ENCODE results near the gene NOL4L.

Gene NOL4L

DNA sequence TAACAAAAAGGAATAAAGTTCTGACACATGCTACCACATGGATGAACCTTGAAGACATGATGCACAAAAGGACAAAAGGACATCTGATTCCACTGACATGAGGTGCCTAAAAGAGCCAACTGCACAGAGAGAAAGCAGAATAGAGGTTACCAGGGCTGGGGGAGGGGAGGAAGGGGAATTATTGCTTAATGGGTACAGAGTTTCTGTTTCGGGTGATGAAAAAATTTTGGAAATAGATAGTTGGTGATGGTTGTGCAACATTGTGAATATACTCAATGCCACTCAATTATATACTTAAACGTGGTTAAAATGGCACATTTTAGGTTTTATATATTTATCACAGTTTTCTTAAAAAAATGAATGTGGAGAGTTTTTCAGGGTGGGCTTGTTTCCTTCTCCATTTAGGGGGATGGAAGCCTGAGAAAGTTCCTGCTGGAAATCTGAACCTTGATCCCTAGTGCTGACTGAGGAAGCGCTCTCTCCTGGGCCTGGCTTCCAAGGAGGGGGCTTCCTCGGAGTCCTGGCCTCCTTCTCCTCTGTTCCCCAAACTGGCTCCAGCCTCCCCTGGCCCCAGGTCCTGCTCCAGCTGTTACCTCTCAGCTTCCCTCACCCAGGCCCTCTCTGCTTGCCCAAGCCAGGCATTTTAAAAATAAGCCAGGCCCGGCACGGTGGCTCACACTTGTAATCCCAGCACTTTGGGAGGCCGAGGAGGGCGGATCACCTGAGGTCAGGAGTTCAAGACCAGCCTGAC, 79.2 kb downstream of the NOL4L start:
- TF ChIP-seq GABPA (IDR thresholded peaks at IDR 0.05; ENCODE audit: low read depth) (no peak), SPI1 (IDR thresholded peaks at IDR 0.05; ENCODE audit: borderline replicate concordance, low read depth) (no peak), POLR2AphosphoS5 (IDR thresholded peaks at IDR 0.05; ENCODE audit: low read depth) (no peak)
- TF ChIP-seq, protein P1, sequence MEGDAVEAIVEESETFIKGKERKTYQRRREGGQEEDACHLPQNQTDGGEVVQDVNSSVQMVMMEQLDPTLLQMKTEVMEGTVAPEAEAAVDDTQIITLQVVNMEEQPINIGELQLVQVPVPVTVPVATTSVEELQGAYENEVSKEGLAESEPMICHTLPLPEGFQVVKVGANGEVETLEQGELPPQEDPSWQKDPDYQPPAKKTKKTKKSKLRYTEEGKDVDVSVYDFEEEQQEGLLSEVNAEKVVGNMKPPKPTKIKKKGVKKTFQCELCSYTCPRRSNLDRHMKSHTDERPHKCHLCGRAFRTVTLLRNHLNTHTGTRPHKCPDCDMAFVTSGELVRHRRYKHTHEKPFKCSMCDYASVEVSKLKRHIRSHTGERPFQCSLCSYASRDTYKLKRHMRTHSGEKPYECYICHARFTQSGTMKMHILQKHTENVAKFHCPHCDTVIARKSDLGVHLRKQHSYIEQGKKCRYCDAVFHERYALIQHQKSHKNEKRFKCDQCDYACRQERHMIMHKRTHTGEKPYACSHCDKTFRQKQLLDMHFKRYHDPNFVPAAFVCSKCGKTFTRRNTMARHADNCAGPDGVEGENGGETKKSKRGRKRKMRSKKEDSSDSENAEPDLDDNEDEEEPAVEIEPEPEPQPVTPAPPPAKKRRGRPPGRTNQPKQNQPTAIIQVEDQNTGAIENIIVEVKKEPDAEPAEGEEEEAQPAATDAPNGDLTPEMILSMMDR (IDR thresholded peaks at IDR 0.05; ENCODE audit: insufficient read depth, low read length) = no peak
- TF ChIP-seq, protein P2, sequence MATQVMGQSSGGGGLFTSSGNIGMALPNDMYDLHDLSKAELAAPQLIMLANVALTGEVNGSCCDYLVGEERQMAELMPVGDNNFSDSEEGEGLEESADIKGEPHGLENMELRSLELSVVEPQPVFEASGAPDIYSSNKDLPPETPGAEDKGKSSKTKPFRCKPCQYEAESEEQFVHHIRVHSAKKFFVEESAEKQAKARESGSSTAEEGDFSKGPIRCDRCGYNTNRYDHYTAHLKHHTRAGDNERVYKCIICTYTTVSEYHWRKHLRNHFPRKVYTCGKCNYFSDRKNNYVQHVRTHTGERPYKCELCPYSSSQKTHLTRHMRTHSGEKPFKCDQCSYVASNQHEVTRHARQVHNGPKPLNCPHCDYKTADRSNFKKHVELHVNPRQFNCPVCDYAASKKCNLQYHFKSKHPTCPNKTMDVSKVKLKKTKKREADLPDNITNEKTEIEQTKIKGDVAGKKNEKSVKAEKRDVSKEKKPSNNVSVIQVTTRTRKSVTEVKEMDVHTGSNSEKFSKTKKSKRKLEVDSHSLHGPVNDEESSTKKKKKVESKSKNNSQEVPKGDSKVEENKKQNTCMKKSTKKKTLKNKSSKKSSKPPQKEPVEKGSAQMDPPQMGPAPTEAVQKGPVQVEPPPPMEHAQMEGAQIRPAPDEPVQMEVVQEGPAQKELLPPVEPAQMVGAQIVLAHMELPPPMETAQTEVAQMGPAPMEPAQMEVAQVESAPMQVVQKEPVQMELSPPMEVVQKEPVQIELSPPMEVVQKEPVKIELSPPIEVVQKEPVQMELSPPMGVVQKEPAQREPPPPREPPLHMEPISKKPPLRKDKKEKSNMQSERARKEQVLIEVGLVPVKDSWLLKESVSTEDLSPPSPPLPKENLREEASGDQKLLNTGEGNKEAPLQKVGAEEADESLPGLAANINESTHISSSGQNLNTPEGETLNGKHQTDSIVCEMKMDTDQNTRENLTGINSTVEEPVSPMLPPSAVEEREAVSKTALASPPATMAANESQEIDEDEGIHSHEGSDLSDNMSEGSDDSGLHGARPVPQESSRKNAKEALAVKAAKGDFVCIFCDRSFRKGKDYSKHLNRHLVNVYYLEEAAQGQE (IDR thresholded peaks at IDR 0.05; ENCODE audit: insufficient replicate concordance, low read depth) = no peak
- Histone ChIP-seq H3K27me3 (ENCODE audit: insufficient read depth, poor library complexity, severe bottlenecking) (no peaks in the 10 kb centered on the region), H3K27ac (replicated peaks) (peak overlapping the region; percentile 77), H3K4me3 (replicated peaks; ENCODE audit: insufficient read depth, low read length) (no peak overlapping the region)
- peak; percentile 72 to 80 for DNase-seq (ENCODE audit: low read depth in 1 of 2, low spot score in 1 of 2)

DNA sequence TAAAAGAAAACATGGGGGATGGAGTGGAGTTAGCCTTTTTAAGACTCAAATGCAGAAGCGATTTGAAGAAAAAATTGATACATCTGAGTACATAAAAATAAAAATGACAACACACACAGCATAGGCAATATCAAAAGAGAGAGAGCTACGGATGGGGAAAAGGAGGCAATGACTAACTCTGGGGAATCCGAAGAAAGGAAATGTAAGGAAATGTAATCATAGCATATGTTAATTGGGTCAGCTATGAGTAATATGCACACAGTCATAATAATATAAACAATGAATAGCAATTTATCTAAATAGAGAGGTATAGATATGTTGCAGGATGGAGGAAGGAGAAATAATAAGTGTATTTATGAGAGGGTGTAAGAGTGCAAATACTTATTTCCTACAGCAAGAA, 83.4 kb downstream of the NOL4L start:
- DNase-seq (ENCODE audit: low read depth in 1 of 2, low spot score in 1 of 2) = no peak
- no peak overlapping the region for H3K27ac ChIP-seq (replicated peaks)
- TF ChIP-seq, protein P2 (IDR thresholded peaks at IDR 0.05; ENCODE audit: insufficient replicate concordance, low read depth) = no peak
- TF ChIP-seq, protein P1 (IDR thresholded peaks at IDR 0.05; ENCODE audit: insufficient read depth, low read length) = no peak
- TF ChIP-seq POLR2AphosphoS5 (IDR thresholded peaks at IDR 0.05; ENCODE audit: low read depth) (no peak), SPI1 (IDR thresholded peaks at IDR 0.05; ENCODE audit: borderline replicate concordance, low read depth) (no peak), GABPA (IDR thresholded peaks at IDR 0.05; ENCODE audit: low read depth) (no peak)
- H3K4me3 ChIP-seq (replicated peaks; ENCODE audit: insufficient read depth, low read length) = no peak overlapping the region
- H3K27me3 ChIP-seq (ENCODE audit: insufficient read depth, poor library complexity, severe bottlenecking) = no peaks in the 10 kb centered on the region

DNA sequence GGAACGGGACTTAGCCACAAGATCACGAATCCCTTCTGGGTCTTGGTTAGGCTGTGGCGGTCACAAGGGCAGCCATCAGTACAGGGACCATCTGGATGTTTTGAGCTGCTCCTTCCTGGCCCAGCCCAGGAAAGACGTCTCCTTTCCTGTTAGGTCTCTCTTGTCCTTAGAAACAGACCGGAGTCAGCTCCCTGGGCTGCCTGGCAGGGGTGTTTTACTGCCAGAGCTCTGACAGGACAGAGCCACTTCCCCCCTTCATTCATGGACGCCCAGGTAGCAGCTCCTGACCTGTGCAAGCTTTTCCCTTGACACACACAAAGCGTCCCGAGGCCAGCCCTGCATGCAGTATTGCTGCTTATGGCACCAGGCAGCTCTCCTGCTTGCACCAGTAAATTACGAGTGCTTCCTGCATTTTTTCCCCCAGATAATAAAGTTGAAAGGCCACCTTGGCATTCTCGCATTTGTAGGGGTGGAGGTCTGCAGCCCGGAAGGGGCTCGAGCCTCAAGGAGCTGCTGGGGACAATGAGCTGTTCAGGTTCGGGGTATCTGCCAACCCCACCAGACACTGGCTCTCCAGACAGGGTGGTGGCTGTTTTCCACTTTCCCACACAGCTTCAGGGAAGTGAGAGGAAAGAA, 87.4 kb downstream of the NOL4L start:
- TF ChIP-seq POLR2AphosphoS5 (IDR thresholded peaks at IDR 0.05; ENCODE audit: low read depth) (no peak), SPI1 (IDR thresholded peaks at IDR 0.05; ENCODE audit: borderline replicate concordance, low read depth) (no peak), GABPA (IDR thresholded peaks at IDR 0.05; ENCODE audit: low read depth) (no peak)
- TF ChIP-seq, protein P1 (IDR thresholded peaks at IDR 0.05; ENCODE audit: insufficient read depth, low read length) = no peak
- TF ChIP-seq, protein P2 (IDR thresholded peaks at IDR 0.05; ENCODE audit: insufficient replicate concordance, low read depth) = no peak
- no peak overlapping the region for H3K27ac ChIP-seq (replicated peaks)
- no peaks in the 10 kb centered on the region for H3K27me3 ChIP-seq (ENCODE audit: insufficient read depth, poor library complexity, severe bottlenecking)
- H3K4me3 ChIP-seq (replicated peaks; ENCODE audit: insufficient read depth, low read length) = no peak overlapping the region
- no peak for DNase-seq (ENCODE audit: low read depth in 1 of 2, low spot score in 1 of 2)

All from HL-60 (cell line).